SHP77 (cell line): ENCODE measurements around the gene AUTS2.

ENCODE experiments used
- DNase-seq, 2 experiments: peaks; one replicate each; lab custom pipeline; 2025; lab: John Stamatoyannopoulos, UW

Gene AUTS2

GRCh38 chr7:70657989-70658632 is 1059.8 kb downstream of the AUTS2 start:
- DNase-seq, result no peak

GRCh38 chr7:70659263-70659662 is 1061.0 kb downstream of the AUTS2 start:
- DNase-seq, result no peak

- DNase-seq, result no peak
Measured at GRCh38 chr7:70660154-70660818, 1062.0 kb downstream of the AUTS2 start.

GRCh38 chr7:70660819-70661191 is 1062.5 kb downstream of the AUTS2 start:
- no peak for DNase-seq

GRCh38 chr7:70663680-70664079 is 1065.4 kb downstream of the AUTS2 start:
- DNase-seq, result no peak

GRCh38 chr7:70665997-70666396 is 1067.7 kb downstream of the AUTS2 start:
- no peak for DNase-seq

- no peak for DNase-seq
Measured at GRCh38 chr7:70667406-70667805, 1069.1 kb downstream of the AUTS2 start.

- DNase-seq, result no peak
Measured at GRCh38 chr7:70668606-70669358, 1070.5 kb downstream of the AUTS2 start.

GRCh38 chr7:70669854-70670253 is 1071.6 kb downstream of the AUTS2 start:
- DNase-seq, result no peak

GRCh38 chr7:70670288-70670687 is 1072.0 kb downstream of the AUTS2 start:
- no peak for DNase-seq

GRCh38 chr7:70673778-70674570 is 1075.7 kb downstream of the AUTS2 start:
- DNase-seq, result no peak

- DNase-seq, result no peak
Measured at GRCh38 chr7:70674571-70675010, 1076.3 kb downstream of the AUTS2 start.

- DNase-seq, result no peak
Measured at GRCh38 chr7:70676243-70676642, 1078.0 kb downstream of the AUTS2 start.

GRCh38 chr7:70678621-70679251 is 1080.5 kb downstream of the AUTS2 start:
- DNase-seq, result no peak

GRCh38 chr7:70679661-70680060 is 1081.4 kb downstream of the AUTS2 start:
- no peak for DNase-seq

GRCh38 chr7:70680306-70680705 is 1082.0 kb downstream of the AUTS2 start:
- DNase-seq, result no peak

GRCh38 chr7:70680743-70681468 is 1082.6 kb downstream of the AUTS2 start:
- no peak for DNase-seq

- DNase-seq, result no peak
Measured at GRCh38 chr7:70681469-70682350, 1083.4 kb downstream of the AUTS2 start.

- DNase-seq, result no peak
Measured at GRCh38 chr7:70684173-70684572, 1085.9 kb downstream of the AUTS2 start.

GRCh38 chr7:70693321-70693685 is 1095.0 kb downstream of the AUTS2 start:
- DNase-seq, result no peak
